Mesenchymal stem cell (in vitro differentiated cells and primary cell): ENCODE data around the gene BOC.

Experiments
- DNase-seq: peaks from one replicate; pipeline ENCODE4 v3.0.0-alpha.2; 2013
- H2AFZ ChIP-seq: one replicate; pipeline ENCODE4 v1.6.1; 2013; ENCODE audit warnings: low read depth, mild to moderate bottlenecking, control low read depth, inconsistent platforms, low read length, moderate library complexity
- H2AK5ac ChIP-seq: 2 replicates; pipeline ENCODE4 v1.6.1; 2013; ENCODE audit warnings: low read length, moderate library complexity, mild to moderate bottlenecking, inconsistent platforms; ENCODE audit not compliant: severe bottlenecking
- H2BK120ac ChIP-seq: one replicate; pipeline ENCODE4 v1.6.1; 2013; ENCODE audit warnings: low read depth, mild to moderate bottlenecking, inconsistent platforms, low read length, moderate library complexity
- H2BK12ac ChIP-seq, 2 experiments: one replicate each; pipeline ENCODE4 v1.6.1; 2013; ENCODE audit warnings: inconsistent platforms in 2 of 2, low read length in 2 of 2, mild to moderate bottlenecking in 2 of 2, moderate library complexity in 2 of 2, control low read depth in 1 of 2
- H2BK15ac ChIP-seq: one replicate; pipeline ENCODE4 v1.6.1; 2013; ENCODE audit warnings: mild to moderate bottlenecking, low read depth, inconsistent platforms; ENCODE audit not compliant: poor library complexity, severe bottlenecking
- H2BK5ac ChIP-seq: 2 replicates; pipeline ENCODE4 v1.6.1; 2013; ENCODE audit warnings: low read depth, mild to moderate bottlenecking, low read length, control low read depth, inconsistent platforms; ENCODE audit not compliant: poor library complexity, severe bottlenecking
- H3K14ac ChIP-seq, 2 experiments: one replicate each; pipeline ENCODE4 v1.6.1; 2013; ENCODE audit warnings: inconsistent platforms in 2 of 2, low read length in 2 of 2, control low read depth in 1 of 2, mild to moderate bottlenecking in 1 of 2, moderate library complexity in 1 of 2
- H3K18ac ChIP-seq, 2 experiments: one replicate each; pipeline ENCODE4 v1.6.1; 2013; ENCODE audit warnings: inconsistent platforms in 2 of 2, low read length in 2 of 2, control low read depth in 1 of 2, low read depth in 1 of 2, mild to moderate bottlenecking in 1 of 2
- H3K23ac ChIP-seq, 2 experiments: one replicate each; pipeline ENCODE4 v1.6.1; 2013; ENCODE audit warnings: inconsistent platforms in 2 of 2, low read length in 2 of 2, mild to moderate bottlenecking in 2 of 2, moderate library complexity in 2 of 2, control low read depth in 1 of 2
- H3K27ac ChIP-seq: 2 replicates; pipeline ENCODE4 v1.5.1; 2013; ENCODE audit warnings: mild to moderate bottlenecking, moderate library complexity, low read length, control low read depth, inconsistent platforms; ENCODE audit not compliant: poor library complexity, severe bottlenecking
- H3K27me3 ChIP-seq, 2 experiments: 2 replicates each; pipeline versions ENCODE4 v1.6.1 to v1.7.0; 2013; ENCODE audit warnings: low read length in 2 of 2, mild to moderate bottlenecking in 2 of 2, moderate library complexity in 2 of 2, control low read depth in 1 of 2, inconsistent platforms in 1 of 2; ENCODE audit not compliant: control insufficient read depth in 1 of 2, insufficient read depth in 1 of 2
- H3K36me3 ChIP-seq, 2 experiments: 2 replicates each; pipeline versions ENCODE4 v1.6.1 to v1.7.0; 2013; ENCODE audit warnings: low read length in 2 of 2, control low read depth in 1 of 2, inconsistent platforms in 1 of 2, low read depth in 1 of 2, mild to moderate bottlenecking in 1 of 2; ENCODE audit not compliant: insufficient read depth in 2 of 2, control insufficient read depth in 1 of 2
- H3K4ac ChIP-seq, 2 experiments: one replicate each; pipeline ENCODE4 v1.6.1; 2013; ENCODE audit warnings: inconsistent platforms in 2 of 2, low read length in 2 of 2, mild to moderate bottlenecking in 2 of 2, moderate library complexity in 2 of 2, control low read depth in 1 of 2, low read depth in 1 of 2
- H3K4me1 ChIP-seq: 2 replicates; pipeline ENCODE4 v1.6.1; 2013; ENCODE audit warnings: low read depth, low read length, control low read depth; ENCODE audit not compliant: control insufficient read depth, insufficient read depth
- H3K4me2 ChIP-seq: 2 replicates; pipeline ENCODE4 v1.6.1; 2013; ENCODE audit warnings: low read length, mild to moderate bottlenecking, inconsistent platforms; ENCODE audit not compliant: poor library complexity, severe bottlenecking
- H3K4me3 ChIP-seq, 2 experiments: 2 replicates each; pipeline versions ENCODE4 v1.5.1 to v1.7.0; 2013; ENCODE audit warnings: low read length in 2 of 2, mild to moderate bottlenecking in 2 of 2, control low read depth in 1 of 2, low read depth in 1 of 2; ENCODE audit not compliant: insufficient read depth in 1 of 2
- H3K79me1 ChIP-seq: replicated peaks from 2 replicates; pipeline ENCODE4 v1.6.1; 2013; ENCODE audit warnings: mild to moderate bottlenecking, control low read depth, low read length, inconsistent platforms; ENCODE audit not compliant: poor library complexity, severe bottlenecking
- H3K9ac ChIP-seq: 2 replicates; pipeline ENCODE4 v1.7.0; 2013; ENCODE audit warnings: mild to moderate bottlenecking, low read length, moderate library complexity
- H3K9me3 ChIP-seq: 2 replicates; pipeline ENCODE4 v1.7.0; 2013; ENCODE audit warnings: mild to moderate bottlenecking, low read length; ENCODE audit not compliant: control insufficient read depth
- H4K8ac ChIP-seq: one replicate; pipeline ENCODE4 v1.6.1; 2013; ENCODE audit warnings: inconsistent platforms, mild to moderate bottlenecking, low read length, moderate library complexity
- H4K91ac ChIP-seq: one replicate; pipeline ENCODE4 v1.6.1; 2013; ENCODE audit warnings: mild to moderate bottlenecking, low read length, inconsistent platforms
- WGBS: methylation state at CpG from one replicate; pipeline ENCODE4 v1.1.7; 2013; ENCODE audit warnings: mixed read lengths; 5-methylcytosine and 5-hydroxymethylcytosine counted together

BOC gene

DNA sequence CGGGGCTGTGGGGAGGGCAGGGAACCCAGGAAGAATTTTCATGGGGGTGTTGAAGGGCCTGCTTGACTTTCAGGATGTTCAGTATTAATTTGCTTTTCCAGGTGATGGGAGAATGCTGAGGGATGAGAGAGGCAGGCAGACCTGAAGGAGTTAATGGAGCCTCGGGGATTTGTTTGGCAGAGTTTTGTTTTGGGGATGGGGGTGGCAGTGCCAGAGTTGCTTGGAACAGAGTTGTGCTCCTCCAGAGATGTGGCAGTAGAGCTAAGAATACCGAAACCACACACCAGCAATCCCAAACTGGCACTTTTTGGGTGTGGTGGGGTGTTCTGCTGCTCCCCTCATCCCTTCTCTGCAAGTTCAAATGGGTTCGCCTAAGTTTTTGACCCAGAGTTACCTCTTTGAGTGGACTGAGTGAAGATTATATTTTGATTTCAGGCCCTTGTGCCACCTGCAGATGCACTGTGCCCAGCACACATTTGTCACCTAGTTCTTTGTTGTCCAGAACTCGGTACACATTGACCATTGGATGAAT is 1.6 kb downstream of the BOC start:
- H3K4ac ChIP-seq = peak overlapping the region; percentile 83 to 94
- H3K27me3 ChIP-seq = no peaks in the 10 kb centered on the region
- WGBS = 32% methylated on average over 5 of the region's 5 CpGs

DNA sequence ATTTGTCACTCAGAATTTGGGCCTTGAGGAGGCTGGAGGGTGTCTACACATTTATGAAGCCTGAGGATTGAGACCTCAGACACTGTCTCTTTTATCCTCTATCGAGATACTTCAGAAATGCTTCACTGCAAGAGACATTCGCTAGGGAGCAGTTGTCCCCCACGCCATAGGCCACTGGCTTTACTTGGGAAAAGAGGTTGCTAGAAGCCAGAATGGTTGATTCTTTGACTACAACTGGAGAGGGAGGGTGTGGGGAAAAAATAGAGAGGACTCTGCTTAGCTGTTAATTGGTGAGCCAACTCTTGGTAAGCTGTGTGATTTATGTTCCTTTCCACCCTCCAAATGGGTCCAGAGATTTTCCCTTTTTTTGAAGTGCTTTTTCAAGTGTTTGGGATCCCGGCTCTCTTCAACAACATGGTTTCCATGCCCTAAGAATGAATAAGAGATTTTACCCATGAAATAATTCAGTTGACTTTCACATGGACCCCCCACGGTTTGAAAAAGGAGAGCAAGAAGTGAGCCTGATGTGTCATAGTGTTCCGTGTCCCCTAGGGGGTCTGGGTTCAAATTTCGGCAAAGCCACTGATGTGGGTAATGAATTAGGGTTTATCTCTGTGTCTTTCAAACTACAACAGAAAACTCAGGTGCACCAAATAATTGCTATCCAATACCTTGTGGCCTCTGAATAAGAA is 2.7 kb downstream of the BOC start:
- Histone ChIP-seq H3K79me1 (peaks cover 19% of the 10 kb centered on the region), H4K8ac (no peak overlapping the region), H3K4me2 (no peak overlapping the region), H3K4me1 (peaks cover 10% of the 10 kb centered on the region), H3K18ac (no peak overlapping the region), H3K36me3 (peaks cover 9 to 29% of the 10 kb centered on the region in 2 experiments), H3K4me3 (peak overlapping the region in 1 of 2 experiments; percentile 92), H3K9ac (peak overlapping the region; percentile 96), H3K27me3 (no peaks in the 10 kb centered on the region), H3K9me3 (no peaks in the 10 kb centered on the region), H3K4ac (peak overlapping the region in 1 of 2 experiments; percentile 33), H2BK120ac (peak overlapping the region; percentile 4), H3K23ac (no peak overlapping the region), H2AK5ac (no peak overlapping the region), H2BK12ac (peak overlapping the region in 1 of 2 experiments; percentile 88), H4K91ac (no peak overlapping the region), H2BK5ac (no peak overlapping the region), H2AFZ (no peak overlapping the region), H3K27ac (no peak overlapping the region), H2BK15ac (no peak overlapping the region), H3K14ac (no peak overlapping the region)
- WGBS = 82% methylated on average over 3 of the region's 7 CpGs
- no peak for DNase-seq

More for the DNA sequence above, 1.6 kb downstream of the BOC start:
- H4K8ac ChIP-seq = peak overlapping the region; percentile 47
- H3K9ac ChIP-seq = peak overlapping the region; percentile 96
- no peak for DNase-seq
- peak overlapping the region; percentile 41 to 64 for H2BK12ac ChIP-seq
- peak overlapping the region; percentile 65 for H2BK15ac ChIP-seq
- peaks cover 16% of the 10 kb centered on the region for H3K79me1 ChIP-seq
- H3K27ac ChIP-seq = no peak overlapping the region
- H2BK120ac ChIP-seq = peak overlapping the region; percentile 21
- peak overlapping the region; percentile 81 for H3K4me2 ChIP-seq
- H4K91ac ChIP-seq = no peak overlapping the region
- H2BK5ac ChIP-seq = no peak overlapping the region
- H2AK5ac ChIP-seq = peak overlapping the region; percentile 86
- peaks cover 10% of the 10 kb centered on the region for H3K4me1 ChIP-seq
- peak overlapping the region; percentile 79 to 92 for H3K4me3 ChIP-seq
- H3K36me3 ChIP-seq = peaks cover 3 to 18% of the 10 kb centered on the region in 2 experiments
- H3K23ac ChIP-seq = peak overlapping the region in 1 of 2 experiments; percentile 97
- peak overlapping the region; percentile 87 to 99 for H3K18ac ChIP-seq
- no peak overlapping the region for H2AFZ ChIP-seq
- no peaks in the 10 kb centered on the region for H3K9me3 ChIP-seq
- H3K14ac ChIP-seq = peak overlapping the region in 1 of 2 experiments; percentile 99

DNA sequence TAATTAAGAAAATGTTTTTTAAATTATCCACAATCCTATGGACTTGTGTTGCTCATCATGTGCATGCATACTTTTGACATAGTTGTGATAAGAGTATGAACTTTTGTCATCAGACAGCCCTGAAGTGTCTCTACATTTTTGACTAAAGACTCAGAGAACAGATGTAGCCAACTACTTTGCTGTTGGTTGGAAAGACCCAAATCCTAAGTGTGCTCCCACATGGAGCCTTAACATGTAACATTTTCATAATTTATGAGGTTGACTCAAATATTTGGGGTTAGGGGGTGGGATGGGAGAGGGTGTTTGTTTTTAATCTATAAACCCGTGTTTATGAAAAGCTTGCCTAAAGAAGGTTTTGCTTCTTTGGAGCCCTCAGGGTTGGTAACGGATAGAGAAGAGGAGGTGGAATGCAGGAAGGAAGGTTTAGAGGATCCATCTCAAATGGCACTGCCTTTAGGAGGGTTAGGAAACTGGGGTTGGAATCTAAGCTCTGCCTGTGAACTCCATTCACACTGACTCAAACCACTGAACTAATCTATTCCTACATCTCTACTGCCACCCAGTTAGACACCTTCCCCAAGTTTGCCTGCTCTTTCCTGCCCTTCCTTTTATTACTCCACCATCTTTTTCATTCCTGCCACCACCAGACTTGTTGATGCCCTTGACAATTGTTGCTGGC is 3.7 kb downstream of the BOC start:
- peak; percentile 47 for DNase-seq
- Histone ChIP-seq H3K9me3 (no peaks in the 10 kb centered on the region), H3K27me3 (no peaks in the 10 kb centered on the region), H3K4me1 (peaks cover 10% of the 10 kb centered on the region), H3K18ac (no peak overlapping the region), H3K36me3 (peaks cover 11 to 37% of the 10 kb centered on the region in 2 experiments), H3K9ac (peak overlapping the region; percentile 96), H3K27ac (no peak overlapping the region), H3K79me1 (peaks cover 25% of the 10 kb centered on the region), H3K4me2 (no peak overlapping the region), H2BK12ac (peak overlapping the region in 1 of 2 experiments; percentile 66), H2BK15ac (no peak overlapping the region), H2BK5ac (no peak overlapping the region), H3K14ac (no peak overlapping the region), H3K23ac (no peak overlapping the region), H2AFZ (no peak overlapping the region), H4K8ac (no peak overlapping the region), H3K4me3 (peak overlapping the region in 1 of 2 experiments; percentile 92), H2BK120ac (no peak overlapping the region), H2AK5ac (no peak overlapping the region), H4K91ac (no peak overlapping the region), H3K4ac (peak overlapping the region in 1 of 2 experiments; percentile 44)
- 30% methylated on average over 2 of the region's 2 CpGs for WGBS

- Histone ChIP-seq H3K27ac (no peak overlapping the region), H3K4me1 (peaks cover 9% of the 10 kb centered on the region), H3K4ac (no peak overlapping the region), H2AFZ (no peak overlapping the region), H2AK5ac (no peak overlapping the region), H3K18ac (no peak overlapping the region), H3K9ac (no peak overlapping the region), H2BK15ac (no peak overlapping the region), H3K4me2 (no peak overlapping the region), H2BK5ac (no peak overlapping the region), H3K79me1 (peaks cover 31% of the 10 kb centered on the region), H3K4me3 (no peak overlapping the region), H3K36me3 (peaks cover 17 to 47% of the 10 kb centered on the region in 2 experiments), H2BK120ac (no peak overlapping the region), H4K91ac (no peak overlapping the region), H4K8ac (no peak overlapping the region), H2BK12ac (no peak overlapping the region), H3K14ac (no peak overlapping the region), H3K23ac (no peak overlapping the region), H3K9me3 (no peaks in the 10 kb centered on the region), H3K27me3 (no peaks in the 10 kb centered on the region)
- WGBS = 85% methylated on average over 4 of the region's 5 CpGs
- peak; percentile 52 for DNase-seq
These were observed 5.0 kb downstream of the BOC start for GRCh38 chr3:113216393-113216792.
